HG03064 (cell line): ENCODE data around the gene IFT27.

Experiments
- ATAC-seq: cut with Tn5 transposase; IDR thresholded peaks from one replicate; pipeline ENCODE4 v1.9.1; 2021; ENCODE audit warnings: low read depth; ENCODE audit not compliant: unreplicated experiment

The IFT27 gene

DNA sequence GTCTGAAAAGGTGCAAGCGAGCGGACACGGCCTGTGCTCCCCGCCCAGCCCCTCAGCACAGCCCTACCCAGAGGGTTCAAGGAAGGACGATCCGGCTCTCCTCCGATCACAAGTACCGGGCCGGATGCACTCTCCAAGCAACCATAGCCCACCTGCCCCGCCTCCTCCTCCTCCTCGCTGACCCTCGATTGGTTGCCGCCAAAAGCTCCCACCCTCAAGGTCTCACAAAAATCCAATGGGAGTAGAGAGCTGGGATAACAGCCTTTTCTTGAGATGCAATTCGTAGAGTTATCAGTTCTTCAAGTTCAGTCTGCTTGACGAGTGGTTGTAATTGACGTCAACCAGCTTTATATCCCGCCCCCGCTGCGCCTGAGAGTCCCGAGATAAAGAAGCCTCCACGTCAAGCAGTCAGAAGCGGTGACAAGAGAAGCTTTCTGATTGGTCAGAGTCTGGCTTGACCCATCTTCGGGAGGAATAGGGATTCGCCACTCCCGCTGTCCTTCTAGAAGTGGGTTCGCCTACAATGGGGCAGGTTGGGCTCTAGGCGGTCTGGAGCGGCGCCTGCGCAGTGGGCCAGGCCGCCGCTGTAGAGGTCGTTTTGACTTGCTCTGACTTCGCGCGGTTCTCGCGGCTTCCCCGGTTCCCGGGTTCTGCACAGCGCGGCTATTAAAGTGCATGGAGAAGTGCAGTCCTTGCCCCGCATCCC is at the start of gene IFT27:
Gene IFT27, minus strand, starts transcription at position 156 of the 706 bp plus-strand sequence. CDS start 412 bp downstream, outside the sequence.
- ATAC-seq = peak; percentile 81

- no peak for ATAC-seq
Measured at GRCh38 chr22:36824655-36825054, 48.7 kb upstream of the IFT27 start.

GRCh38 chr22:36823186-36823839 is 47.4 kb upstream of the IFT27 start:
- ATAC-seq = no peak

GRCh38 chr22:36822581-36822980 is 46.7 kb upstream of the IFT27 start:
- ATAC-seq = no peak

DNA sequence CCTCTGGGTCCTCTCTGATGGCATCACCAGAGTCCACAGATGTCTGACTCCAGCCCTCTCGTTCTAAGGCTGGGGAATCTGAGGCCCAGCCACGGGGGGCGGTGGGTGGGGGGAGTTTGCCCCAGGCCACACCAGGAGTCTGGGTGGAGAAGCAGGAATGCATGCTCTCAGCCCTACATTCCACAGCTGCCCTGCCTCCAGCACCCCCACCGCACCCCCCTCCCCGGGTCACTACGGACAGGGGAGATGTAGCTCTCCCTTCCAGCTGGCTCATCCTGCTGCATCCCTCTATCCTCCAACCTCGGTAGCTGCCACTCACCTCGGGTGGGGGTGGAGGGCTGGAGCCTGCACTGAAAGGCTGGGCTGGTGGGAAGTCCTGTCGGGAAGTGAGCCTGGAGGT is 43.2 kb upstream of the IFT27 start:
- ATAC-seq = no peak

DNA sequence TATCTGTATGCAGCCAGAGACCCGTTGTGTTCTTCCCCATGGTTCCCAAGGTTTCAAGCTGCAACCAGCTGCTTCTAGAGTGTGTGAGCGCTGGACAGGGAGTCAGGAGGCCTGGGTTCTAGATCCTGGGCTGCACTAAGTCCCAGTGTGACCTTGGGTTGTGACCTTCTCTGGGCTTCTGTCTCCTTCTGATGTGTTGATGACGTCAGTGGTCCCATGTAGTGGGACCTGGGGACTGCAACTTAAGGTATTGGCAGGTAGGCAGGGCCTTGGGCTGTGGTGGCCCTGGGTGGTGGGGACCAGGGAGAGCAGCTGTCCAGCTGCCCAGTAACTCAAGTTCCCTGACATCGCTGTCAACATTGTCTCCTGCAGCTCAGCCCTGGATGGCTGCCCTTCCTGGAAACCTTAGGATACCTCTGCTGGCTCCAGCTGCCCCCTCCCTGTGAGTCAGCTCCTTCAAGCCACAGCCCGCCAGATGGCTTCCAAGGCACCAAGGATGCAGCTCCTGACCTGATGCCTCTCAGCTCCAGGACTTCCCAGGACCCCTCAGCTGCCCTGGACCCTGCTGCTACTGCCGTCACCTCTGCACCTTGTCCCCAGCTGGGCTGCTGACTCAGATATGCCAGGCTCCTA is 42.2 kb upstream of the IFT27 start:
- no peak for ATAC-seq

DNA sequence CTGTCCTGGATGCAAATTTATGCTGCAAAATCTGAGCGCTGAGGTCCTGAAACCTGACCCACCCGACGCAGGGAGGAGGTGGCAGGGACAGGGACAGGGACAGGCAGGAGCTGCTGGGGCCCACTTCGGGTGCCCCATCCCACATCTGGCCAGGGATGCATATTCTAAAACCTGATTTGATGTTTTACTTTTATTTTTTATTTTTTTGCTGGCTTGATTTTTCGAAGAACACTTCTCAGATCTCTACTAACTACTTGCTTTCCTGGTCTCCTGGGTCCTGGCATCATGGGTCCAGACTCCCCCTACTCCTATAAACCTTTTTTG is 41.6 kb upstream of the IFT27 start:
- ATAC-seq = no peak

DNA sequence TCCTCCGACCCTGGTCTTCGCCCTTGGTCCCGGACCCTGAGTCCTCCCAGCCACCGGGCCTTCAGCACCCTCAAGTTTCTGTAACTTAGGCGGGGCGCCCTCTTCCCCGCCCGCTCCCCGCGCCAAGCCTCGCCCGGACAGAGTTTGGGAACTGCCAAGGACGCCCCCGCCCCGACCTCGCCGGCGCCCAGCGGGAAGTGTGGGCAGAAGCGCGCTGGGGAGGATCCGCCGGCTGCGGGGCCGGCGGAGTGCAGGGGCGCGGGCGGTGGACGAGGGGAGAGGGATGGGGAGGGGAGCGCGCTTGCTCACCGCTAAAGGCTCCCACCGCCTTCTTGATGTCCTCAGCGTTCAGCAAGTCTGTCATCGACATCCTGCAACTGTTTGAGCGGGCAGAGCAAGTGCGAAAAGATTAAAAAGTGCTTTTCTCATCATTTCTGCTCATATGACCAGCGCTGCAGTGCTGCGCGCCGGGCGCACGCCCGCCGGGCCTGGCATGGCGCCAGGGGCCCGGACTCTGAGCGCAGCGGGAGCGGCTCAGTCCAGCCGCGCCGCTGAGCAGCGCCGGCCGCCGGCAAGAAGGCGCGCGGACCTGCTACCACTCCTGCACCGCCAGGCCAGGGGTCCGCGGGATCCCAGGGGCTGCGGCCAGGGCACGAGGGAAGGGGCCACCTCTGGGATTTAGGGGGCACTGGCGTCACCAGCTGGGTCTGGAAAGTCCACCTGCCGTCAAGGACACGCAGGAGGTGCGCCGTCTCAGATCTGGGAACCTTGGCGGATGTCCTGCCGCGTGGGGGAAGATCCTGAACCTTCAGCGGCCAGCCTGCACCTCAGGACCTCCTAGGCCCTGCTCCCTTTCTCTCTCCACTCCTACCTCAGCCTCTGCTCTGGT is 41.0 kb upstream of the IFT27 start, which contains the start of gene PVALB:
Gene PVALB, minus strand, starts transcription at position 400 of the 889 bp plus-strand sequence. Its CDS starts 30 bp downstream, at position 370.
- no peak for ATAC-seq

- no peak for ATAC-seq
Measured at GRCh38 chr22:36816339-36816635, 40.4 kb upstream of the IFT27 start.

DNA sequence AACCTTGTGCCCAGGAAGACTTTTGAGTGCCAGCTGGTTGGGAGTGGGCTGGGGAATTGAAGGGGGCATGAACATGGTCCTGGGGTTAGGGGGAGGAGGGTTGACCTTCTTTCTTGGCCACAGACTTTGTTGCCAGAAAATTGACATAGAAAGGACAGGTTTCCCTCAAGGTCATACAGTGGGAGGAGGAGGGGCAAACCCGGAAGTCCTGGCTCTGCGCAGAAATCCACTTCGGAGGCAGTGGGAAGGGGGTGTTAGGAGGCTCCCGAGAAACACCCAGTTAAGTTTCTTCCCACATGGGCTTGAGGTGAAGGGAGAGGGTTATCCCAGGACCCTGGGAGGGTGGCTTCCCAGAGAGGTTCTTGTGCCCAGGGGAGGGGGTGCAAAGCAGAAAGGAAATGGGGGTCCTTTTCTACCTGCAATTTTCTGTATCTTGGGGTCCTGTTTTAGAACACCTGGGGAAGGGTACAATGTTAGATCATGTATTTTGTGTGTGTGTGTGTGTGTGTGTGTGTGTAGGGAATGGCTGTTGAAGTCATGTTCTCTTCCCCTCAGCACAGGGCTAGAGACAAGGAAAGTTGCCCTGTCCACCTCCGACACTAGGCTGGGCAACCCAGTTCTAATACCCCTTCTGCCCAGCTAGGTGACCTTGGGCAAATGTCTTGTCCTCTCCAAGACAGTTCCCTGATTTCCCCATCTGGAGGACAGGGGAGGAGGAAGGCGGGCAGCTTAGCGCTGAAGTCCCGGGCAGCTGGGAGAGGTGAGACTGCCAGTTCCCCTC is 39.8 kb upstream of the IFT27 start:
- ATAC-seq = no peak

DNA sequence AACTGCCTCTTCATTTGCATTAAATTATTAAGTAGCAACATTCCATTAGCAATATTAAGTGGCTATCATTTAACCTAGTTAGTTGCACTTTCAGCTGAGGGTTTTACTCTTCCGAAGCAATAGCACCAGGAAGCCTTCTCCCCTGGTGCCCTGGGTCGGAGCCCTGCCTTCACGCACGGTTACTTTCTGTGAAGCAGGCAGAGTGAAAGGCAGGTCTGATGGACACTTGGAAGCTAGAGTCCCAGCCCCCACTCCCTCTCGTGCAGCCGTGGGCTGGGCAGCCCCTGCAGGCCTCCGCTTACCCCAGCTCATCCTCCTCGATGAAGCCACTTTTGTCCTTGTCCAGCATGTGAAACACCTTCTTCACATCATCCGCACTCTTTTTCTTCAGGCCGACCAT is 38.9 kb upstream of the IFT27 start:
- ATAC-seq = no peak

DNA sequence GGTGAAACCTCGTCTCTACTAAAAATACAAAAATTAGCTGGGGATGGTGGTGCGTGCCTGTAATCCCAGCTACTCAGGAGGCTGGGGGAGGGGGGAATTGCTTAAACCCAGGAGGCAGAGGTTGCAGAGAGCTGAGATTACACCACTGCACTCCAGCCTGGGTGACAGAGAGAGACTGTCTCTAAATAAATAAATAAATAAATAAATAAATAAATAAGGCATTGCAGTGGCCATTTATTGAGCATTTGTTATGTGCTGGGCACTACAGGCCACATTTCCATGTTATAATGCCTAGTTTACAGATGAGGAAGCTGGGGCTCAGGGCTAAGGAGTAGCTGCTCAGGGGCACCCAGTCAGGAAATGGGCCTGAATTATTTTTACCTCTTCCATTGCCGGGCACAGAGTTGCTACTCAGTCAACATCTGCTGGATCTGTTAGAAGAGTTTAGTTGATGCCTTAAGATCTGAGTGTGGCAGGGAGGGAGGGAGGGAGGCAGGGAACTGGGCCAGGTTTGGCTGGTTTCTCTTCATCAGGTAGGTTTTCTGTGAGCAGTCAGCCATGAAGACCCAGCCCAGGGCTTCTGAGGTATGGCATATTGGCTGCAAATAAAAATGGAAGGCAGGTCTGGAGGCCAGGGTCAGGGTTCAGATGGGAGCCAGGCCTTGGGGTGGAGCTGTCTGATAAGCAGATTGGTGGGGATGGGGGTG is 35.3 kb upstream of the IFT27 start:
- no peak for ATAC-seq

DNA sequence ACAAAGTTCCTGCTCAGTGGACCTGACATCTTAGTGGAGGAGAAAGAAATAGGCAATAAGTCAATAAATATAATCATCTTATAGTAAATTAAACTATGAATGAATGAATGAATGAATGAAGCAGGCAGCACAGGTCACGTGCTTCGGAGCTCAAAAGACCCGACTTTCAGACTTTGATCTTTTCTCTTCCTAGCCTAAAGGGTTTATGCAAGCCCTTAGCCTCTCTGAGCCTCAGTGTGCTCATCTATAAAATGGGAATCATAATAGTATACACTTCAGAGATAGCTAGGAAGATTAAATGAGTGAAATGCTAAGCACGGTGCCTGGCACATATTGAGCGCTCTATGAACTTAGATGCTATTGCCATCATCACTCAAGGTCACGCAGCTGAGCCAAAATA is 33.4 kb upstream of the IFT27 start:
- ATAC-seq = no peak

GRCh38 chr22:36808721-36809344 is 32.9 kb upstream of the IFT27 start:
- ATAC-seq = no peak

DNA sequence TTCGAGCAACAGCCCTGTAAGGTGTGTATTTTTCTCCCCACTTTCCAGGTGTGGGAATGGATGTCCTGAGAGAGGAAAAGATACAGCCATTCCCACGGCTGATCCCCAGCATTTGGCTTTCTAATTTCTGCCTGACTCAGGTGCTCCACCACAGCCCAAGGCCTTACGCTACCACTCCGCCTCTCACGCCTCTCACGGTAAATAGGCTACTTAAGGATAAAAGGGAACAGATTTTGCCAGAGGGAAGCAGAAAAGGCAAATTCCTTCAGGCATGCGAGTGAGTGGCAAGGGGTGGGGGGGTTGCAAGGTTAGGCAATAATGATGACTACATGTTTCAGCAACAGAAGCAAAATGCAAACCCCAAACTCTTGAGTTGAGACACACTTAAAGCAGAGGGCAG is 31.7 kb upstream of the IFT27 start:
- ATAC-seq = no peak

GRCh38 chr22:36806835-36807234 is 30.9 kb upstream of the IFT27 start:
- ATAC-seq = no peak

DNA sequence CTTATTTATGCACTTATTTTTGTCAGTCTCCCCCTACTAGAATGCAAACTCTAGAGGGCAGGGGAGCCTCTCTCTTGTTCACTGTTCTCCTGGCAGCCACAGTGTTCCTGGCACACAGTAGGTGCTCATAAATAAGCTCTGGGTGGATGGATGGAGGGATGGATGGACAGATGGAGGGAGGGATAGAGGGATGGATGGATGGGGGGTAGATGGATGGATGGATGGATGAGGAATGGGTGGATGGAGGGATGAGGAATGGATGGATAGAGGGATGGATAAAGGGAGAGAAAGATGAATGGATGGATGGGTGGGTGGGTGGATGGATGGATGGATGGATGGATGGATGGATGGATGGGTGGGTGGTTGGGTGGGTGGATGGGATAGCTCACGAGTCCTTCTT is 27.4 kb upstream of the IFT27 start:
- ATAC-seq = no peak

GRCh38 chr22:36798674-36799066 is 22.8 kb upstream of the IFT27 start:
- no peak for ATAC-seq

GRCh38 chr22:36797911-36798673 is 22.2 kb upstream of the IFT27 start:
- ATAC-seq = no peak
